GM12891 (cell line): ENCODE measurements around the gene PCSK5.

ENCODE experiments used
- POLR2A ChIP-seq: IDR thresholded peaks from 2 replicates; pipeline ENCODE4 v1.6.1; 2011; ENCODE audit warnings: low read depth, low read length, control low read depth
- POLR2AphosphoS5 ChIP-seq: IDR thresholded peaks from 2 replicates; pipeline ENCODE4 v1.6.1; 2011; ENCODE audit warnings: low read depth, low read length, control low read depth
- TAF1 ChIP-seq: IDR thresholded peaks from 2 replicates; pipeline ENCODE4 v1.6.1; 2011; ENCODE audit warnings: low read depth, low read length, control low read depth

DNA sequence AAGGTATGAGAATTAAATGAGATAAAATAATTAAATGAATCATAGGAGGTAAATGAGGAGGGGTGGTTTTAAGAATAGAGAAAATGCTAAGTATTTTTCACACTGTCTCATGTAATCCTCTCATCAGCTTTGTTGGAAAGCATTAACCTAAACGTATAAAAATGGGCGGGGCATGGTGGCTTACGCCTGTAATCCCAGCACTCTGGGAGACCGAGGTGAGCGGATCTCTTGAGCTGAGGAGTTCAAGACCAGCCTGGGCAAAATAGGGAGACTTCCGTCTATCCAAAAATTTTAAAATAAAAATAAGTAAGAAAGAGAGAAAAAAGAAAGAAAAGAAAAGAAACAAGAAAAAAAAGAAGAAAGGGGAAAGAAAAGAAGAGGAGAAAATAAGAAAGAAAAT is 505.7 kb downstream of the PCSK5 start:
- TF ChIP-seq POLR2A (no peak), POLR2AphosphoS5 (no peak), TAF1 (no peak)
